Activated CD4-positive, alpha-beta T cell treated with anti-CD3 and anti-CD28 coated beads for 1 hour (primary cell): ENCODE measurements around the gene EXOSC7.
"Not testable (repeated sequence)": the region's sequence is repeated elsewhere in the genome, so short reads cannot be mapped to it uniquely, and the experiment has no call there.

Source experiments
- DNase-seq: peaks from one replicate; pipeline ENCODE4 v3.0.0-alpha.2; 2020

Gene EXOSC7

GRCh38 chr3:45026038-45026437 is 50.0 kb downstream of the EXOSC7 start, which contains the start of gene CLEC3B:
TSS of gene CLEC3B (plus strand) at chr3:45026303. CDS start at chr3:45026363, 60 bp downstream.
- DNase-seq = no peak

- no peak for DNase-seq
Observed at GRCh38 chr3:45026957-45027356, 50.9 kb downstream of the EXOSC7 start.

- no peak for DNase-seq
Observed at GRCh38 chr3:45027441-45027840, 51.4 kb downstream of the EXOSC7 start.

- DNase-seq = no peak
Observed at GRCh38 chr3:45029216-45029615, 53.2 kb downstream of the EXOSC7 start.

- DNase-seq = no peak
Observed at GRCh38 chr3:45029661-45030060, 53.6 kb downstream of the EXOSC7 start.

- no peak for DNase-seq
Observed at GRCh38 chr3:45031531-45031930, 55.5 kb downstream of the EXOSC7 start.

- DNase-seq = no peak
Observed at GRCh38 chr3:45032113-45032512, 56.1 kb downstream of the EXOSC7 start.

- no peak for DNase-seq
Observed at GRCh38 chr3:45033791-45034190, 57.7 kb downstream of the EXOSC7 start.

GRCh38 chr3:45034612-45035252 is 58.7 kb downstream of the EXOSC7 start:
- no peak for DNase-seq

- DNase-seq = no peak
Observed at GRCh38 chr3:45035441-45036301, 59.6 kb downstream of the EXOSC7 start.

- peak; percentile 85 for DNase-seq
Observed at GRCh38 chr3:45037720-45038455, 61.8 kb downstream of the EXOSC7 start.

GRCh38 chr3:45041666-45042065 is 65.6 kb downstream of the EXOSC7 start:
- no peak for DNase-seq

- no peak for DNase-seq
Observed at GRCh38 chr3:45042162-45042561, 66.1 kb downstream of the EXOSC7 start.

GRCh38 chr3:45043728-45044299 is 67.8 kb downstream of the EXOSC7 start:
- DNase-seq = no peak

- no peak for DNase-seq
Observed at GRCh38 chr3:45048244-45048643, 72.2 kb downstream of the EXOSC7 start.

GRCh38 chr3:45049807-45050206 is 73.8 kb downstream of the EXOSC7 start:
- DNase-seq = no peak

GRCh38 chr3:45051685-45052084 is 75.6 kb downstream of the EXOSC7 start:
- DNase-seq = no peak

GRCh38 chr3:45053805-45054195 is 77.8 kb downstream of the EXOSC7 start:
- not testable (repeated sequence) for DNase-seq

- no peak for DNase-seq
Observed at GRCh38 chr3:45054196-45054857, 78.3 kb downstream of the EXOSC7 start.

GRCh38 chr3:45055032-45055410 is 79.0 kb downstream of the EXOSC7 start:
- DNase-seq = no peak

GRCh38 chr3:45055411-45056143 is 79.5 kb downstream of the EXOSC7 start:
- DNase-seq = no peak
